ENCODE measurements around the gene DOCK3. TPM values are rescaled to one million over a fixed set of nuclear protein-coding genes. Genes with fewer than 3 reads are reported as not detected.
"Not testable (repeated sequence)": the region's sequence is repeated elsewhere in the genome, so short reads cannot be mapped to it uniquely, and the experiment has no call there.

Gene DOCK3
- total RNA-seq, 1 donor from 2014 or later = under 0.01 TPM

DNA sequence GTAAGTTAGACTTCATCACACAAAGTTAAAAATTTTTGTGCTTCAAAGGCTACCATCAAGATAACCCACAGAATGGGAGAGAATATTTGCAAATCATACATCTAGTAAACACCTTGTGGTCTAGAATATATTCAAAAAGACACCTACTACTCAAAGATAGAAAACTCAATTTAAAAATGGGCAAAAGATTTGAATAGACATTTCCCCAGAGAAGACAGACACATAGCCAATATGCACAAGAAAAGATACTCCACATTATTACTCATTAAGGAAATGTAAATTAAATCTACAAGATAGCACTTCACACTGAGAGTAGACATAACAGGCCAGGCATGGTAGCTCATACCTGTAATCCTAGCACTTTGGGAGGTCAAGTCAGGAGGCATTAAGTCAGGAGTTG lies 622.6 kb downstream of the DOCK3 start:
- TF ChIP-seq, protein P1, sequence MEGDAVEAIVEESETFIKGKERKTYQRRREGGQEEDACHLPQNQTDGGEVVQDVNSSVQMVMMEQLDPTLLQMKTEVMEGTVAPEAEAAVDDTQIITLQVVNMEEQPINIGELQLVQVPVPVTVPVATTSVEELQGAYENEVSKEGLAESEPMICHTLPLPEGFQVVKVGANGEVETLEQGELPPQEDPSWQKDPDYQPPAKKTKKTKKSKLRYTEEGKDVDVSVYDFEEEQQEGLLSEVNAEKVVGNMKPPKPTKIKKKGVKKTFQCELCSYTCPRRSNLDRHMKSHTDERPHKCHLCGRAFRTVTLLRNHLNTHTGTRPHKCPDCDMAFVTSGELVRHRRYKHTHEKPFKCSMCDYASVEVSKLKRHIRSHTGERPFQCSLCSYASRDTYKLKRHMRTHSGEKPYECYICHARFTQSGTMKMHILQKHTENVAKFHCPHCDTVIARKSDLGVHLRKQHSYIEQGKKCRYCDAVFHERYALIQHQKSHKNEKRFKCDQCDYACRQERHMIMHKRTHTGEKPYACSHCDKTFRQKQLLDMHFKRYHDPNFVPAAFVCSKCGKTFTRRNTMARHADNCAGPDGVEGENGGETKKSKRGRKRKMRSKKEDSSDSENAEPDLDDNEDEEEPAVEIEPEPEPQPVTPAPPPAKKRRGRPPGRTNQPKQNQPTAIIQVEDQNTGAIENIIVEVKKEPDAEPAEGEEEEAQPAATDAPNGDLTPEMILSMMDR (IDR thresholded peaks at IDR 0.05; ENCODE audit: insufficient read depth, low read length, severe bottlenecking) = no peak
- FAIRE-seq = no peak

DNA sequence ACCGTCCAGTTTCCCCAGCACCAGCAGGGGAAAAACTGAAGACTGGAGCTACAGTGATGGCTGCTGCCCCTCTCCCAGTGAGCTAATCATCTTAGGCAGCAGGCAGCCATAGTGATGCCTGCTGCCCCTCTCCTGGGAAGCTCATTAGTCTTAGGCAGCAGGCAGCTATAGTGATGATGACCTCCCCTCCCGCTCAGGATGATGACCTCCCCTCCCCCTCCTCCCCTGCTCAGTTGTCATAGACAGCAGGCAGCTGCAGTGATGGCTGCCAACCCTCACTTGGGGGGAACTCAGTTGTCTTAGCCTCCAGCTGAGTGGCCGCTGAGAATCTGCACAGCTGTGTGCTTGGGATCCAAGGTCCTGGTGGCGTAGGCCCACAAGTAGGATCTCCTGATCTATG lies 629.5 kb downstream of the DOCK3 start:
- DNase-seq (ENCODE audit: low read depth) (no peak), FAIRE-seq (no peak)
- TF ChIP-seq, protein P1 (IDR thresholded peaks at IDR 0.05; ENCODE audit: insufficient read depth, low read length, severe bottlenecking) = no peak
- Histone ChIP-seq H3K36me3 (ENCODE audit: control insufficient read depth, insufficient read depth, low read length) (no peaks in the 10 kb centered on the region), H3K27me3 (ENCODE audit: control insufficient read depth, insufficient read depth, low read length) (no peaks in the 10 kb centered on the region), H3K4me3 (ENCODE audit: low read depth, low read length) (no peak overlapping the region)

More for the DNA sequence above, 622.6 kb downstream of the DOCK3 start:
- Histone ChIP-seq H3K27me3 (ENCODE audit: control insufficient read depth, insufficient read depth, low read length) (no peaks in the 10 kb centered on the region), H3K4me3 (ENCODE audit: low read depth, low read length) (no peak overlapping the region), H3K36me3 (ENCODE audit: control insufficient read depth, insufficient read depth, low read length) (no peaks in the 10 kb centered on the region)
- no peak for DNase-seq (ENCODE audit: low read depth)

DNA sequence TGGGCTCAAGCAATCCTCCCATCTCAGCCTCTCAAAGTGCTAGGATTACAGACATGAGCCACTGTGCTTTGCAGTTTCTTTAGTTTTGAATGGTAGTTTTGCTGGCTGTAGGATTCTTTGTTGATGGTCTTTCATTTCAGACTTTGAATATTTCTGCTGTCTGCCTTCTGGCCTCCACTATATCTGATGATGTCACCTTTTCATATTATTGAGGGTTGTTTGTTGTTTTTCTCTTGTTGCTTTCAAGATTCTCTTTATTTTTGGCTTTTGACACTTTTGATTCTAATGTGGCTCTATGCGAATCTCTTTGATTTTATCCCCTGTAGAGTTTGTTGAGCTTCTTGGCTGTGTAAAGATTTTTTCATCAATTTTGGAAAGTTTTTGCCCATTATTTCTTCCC lies 631.4 kb downstream of the DOCK3 start:
- Histone ChIP-seq H3K4me3 (ENCODE audit: low read depth, low read length) (no peak overlapping the region), H3K27me3 (ENCODE audit: control insufficient read depth, insufficient read depth, low read length) (no peaks in the 10 kb centered on the region), H3K36me3 (ENCODE audit: control insufficient read depth, insufficient read depth, low read length) (no peaks in the 10 kb centered on the region)
- FAIRE-seq (no peak), DNase-seq (ENCODE audit: low read depth) (no peak)
- TF ChIP-seq, protein P1 (IDR thresholded peaks at IDR 0.05; ENCODE audit: insufficient read depth, low read length, severe bottlenecking) = no peak

DNA sequence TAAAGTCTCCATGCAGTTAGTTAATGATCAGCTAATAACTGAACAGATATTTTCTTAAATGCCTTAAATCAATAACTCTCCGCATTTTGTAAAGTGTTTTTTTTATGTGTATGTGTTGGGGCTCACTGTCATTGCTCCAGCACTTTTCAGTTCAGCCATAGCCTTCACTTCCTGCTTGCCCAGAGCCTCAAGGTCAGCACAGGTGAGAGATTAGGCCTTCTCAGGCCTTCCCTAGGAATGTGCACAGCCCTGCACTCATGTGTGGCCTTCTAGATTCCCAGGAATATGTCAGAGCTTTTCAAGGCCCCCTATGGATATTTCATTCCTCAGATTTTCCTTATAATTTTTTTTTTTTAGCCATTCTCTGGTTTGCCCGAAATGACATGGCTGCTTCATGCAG lies 632.7 kb downstream of the DOCK3 start:
- FAIRE-seq (no peak), DNase-seq (ENCODE audit: low read depth) (no peak)
- Histone ChIP-seq H3K27me3 (ENCODE audit: control insufficient read depth, insufficient read depth, low read length) (no peaks in the 10 kb centered on the region), H3K36me3 (ENCODE audit: control insufficient read depth, insufficient read depth, low read length) (no peaks in the 10 kb centered on the region), H3K4me3 (ENCODE audit: low read depth, low read length) (no peak overlapping the region)
- TF ChIP-seq, protein P1 (IDR thresholded peaks at IDR 0.05; ENCODE audit: insufficient read depth, low read length, severe bottlenecking) = no peak

DNA sequence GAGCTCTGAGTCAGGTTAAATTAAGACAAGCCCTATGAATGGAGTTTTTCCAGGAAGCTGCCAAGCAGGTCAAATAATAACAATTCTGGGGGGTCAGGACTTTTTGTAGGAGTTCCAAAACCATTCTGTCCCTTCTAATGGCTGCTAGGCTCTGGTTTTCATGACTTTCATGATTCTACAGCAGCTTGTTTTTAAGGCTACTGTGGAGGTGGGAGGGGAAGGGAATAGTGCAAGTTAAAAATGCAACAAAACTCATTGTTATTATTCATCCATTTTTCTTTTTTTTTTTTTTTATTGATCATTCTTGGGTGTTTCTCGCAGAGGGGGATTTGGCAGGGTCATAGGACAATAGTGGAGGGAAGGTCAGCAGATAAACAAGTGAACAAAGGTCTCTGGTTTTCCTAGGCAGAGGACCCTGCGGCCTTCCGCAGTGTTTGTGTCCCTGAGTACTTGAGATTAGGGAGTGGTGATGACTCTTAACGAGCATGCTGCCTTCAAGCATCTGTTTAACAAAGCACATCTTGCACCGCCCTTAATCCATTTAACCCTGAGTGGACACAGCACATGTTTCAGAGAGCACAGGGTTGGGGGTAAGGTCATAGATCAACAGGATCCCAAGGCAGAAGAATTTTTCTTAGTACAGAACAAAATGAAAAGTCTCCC lies 633.3 kb downstream of the DOCK3 start:
- not testable (repeated sequence) for H3K4me3 ChIP-seq (ENCODE audit: low read depth, low read length); FAIRE-seq; H3K36me3 ChIP-seq (ENCODE audit: control insufficient read depth, insufficient read depth, low read length); DNase-seq (ENCODE audit: low read depth); H3K27me3 ChIP-seq (ENCODE audit: control insufficient read depth, insufficient read depth, low read length)

DNA sequence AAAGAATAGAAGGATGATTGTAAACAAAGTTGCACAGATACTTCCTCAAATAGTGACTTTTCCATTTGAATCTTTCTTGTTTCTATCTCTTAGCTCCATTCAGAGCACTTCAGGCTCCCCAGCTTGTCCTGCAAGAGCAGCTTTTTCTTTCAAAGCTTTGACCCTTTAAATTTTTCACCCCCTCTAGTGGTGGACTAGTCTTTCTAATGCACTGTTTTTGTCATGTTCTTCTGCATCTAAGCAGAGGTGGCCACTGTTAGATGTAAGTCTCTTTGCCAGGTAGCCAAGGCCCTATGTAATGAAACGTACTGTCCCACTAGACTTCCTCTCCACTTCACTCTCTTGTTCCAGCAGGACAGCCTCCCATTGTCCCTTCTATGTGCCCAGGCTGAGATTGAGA lies 636.3 kb downstream of the DOCK3 start:
- Histone ChIP-seq H3K27me3 (ENCODE audit: control insufficient read depth, insufficient read depth, low read length) (no peaks in the 10 kb centered on the region), H3K36me3 (ENCODE audit: control insufficient read depth, insufficient read depth, low read length) (no peaks in the 10 kb centered on the region), H3K4me3 (ENCODE audit: low read depth, low read length) (no peak overlapping the region)
- FAIRE-seq (no peak), DNase-seq (ENCODE audit: low read depth) (peak; percentile 50)
- TF ChIP-seq, protein P1 (IDR thresholded peaks at IDR 0.05; ENCODE audit: insufficient read depth, low read length, severe bottlenecking) = peak; percentile 44

All from bronchial epithelial cell (primary cell).